Measurements from ENCODE around the gene GLYAT. TPM values are rescaled to one million over a fixed set of nuclear protein-coding genes. Genes with fewer than 3 reads are reported as not detected.

GLYAT gene
- total RNA-seq, 4 donors from 2014 or later = not detected

DNA sequence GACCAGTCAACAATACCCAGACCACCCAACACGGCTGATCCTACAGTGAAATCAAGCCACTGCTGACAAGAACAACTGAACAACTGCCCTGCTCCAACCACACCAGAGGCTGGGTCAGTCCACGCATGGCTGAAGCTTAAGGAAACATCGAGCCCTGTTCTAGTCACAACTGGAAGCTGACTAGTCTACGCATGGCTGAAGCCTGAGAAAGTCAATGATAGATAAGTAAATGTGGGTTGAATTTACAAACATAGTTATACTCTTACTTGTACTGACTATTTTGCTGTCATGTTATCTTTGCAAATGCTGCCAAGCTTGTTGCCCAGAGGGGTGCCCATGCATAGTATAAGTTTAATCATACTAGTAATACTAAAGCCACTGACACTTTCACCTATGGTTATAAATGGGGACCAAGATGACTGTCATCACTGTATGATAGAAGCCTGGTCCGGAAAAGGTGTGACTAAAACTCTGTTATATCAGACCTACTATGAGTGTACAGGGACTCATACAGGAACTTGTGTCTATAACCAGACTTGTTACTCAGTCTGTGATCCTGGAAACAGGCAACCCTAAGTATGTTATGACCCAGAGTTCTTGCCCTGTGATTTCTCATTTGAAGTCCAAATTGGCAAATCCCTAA is 43.4 kb upstream of the GLYAT start:
- H3K9me3 ChIP-seq = no peaks in the 10 kb centered on the region
- in situ Hi-C loops (cut with MboI; ENCODE audit: low pct_ligation_motif_present in 1 of 4, low pct_unique_long_range_greater_than_20kb in 1 of 4, low sequenced_read_pairs in 3 of 4) = no loop called here
- no peak overlapping the region for H3K27ac ChIP-seq
- WGBS, 2 donors (ENCODE audit: low coverage in 1 of 2) = 80 to 89% methylated on average over 1 to 5 of the region's 5 CpGs
- intact Hi-C loops (cut with DNase I; ENCODE audit: low total_unique reads) = no loop called here
- H3K27me3 ChIP-seq = no peaks in the 10 kb centered on the region
- no peaks in the 10 kb centered on the region for H3K4me1 ChIP-seq
- TF ChIP-seq, protein P1, sequence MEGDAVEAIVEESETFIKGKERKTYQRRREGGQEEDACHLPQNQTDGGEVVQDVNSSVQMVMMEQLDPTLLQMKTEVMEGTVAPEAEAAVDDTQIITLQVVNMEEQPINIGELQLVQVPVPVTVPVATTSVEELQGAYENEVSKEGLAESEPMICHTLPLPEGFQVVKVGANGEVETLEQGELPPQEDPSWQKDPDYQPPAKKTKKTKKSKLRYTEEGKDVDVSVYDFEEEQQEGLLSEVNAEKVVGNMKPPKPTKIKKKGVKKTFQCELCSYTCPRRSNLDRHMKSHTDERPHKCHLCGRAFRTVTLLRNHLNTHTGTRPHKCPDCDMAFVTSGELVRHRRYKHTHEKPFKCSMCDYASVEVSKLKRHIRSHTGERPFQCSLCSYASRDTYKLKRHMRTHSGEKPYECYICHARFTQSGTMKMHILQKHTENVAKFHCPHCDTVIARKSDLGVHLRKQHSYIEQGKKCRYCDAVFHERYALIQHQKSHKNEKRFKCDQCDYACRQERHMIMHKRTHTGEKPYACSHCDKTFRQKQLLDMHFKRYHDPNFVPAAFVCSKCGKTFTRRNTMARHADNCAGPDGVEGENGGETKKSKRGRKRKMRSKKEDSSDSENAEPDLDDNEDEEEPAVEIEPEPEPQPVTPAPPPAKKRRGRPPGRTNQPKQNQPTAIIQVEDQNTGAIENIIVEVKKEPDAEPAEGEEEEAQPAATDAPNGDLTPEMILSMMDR (IDR thresholded peaks at IDR 0.05) = no peak
- TF ChIP-seq POLR2A (IDR thresholded peaks at IDR 0.05) (no peak), EP300 (IDR thresholded peaks at IDR 0.05; ENCODE audit: low read depth) (no peak), POLR2AphosphoS5 (IDR thresholded peaks at IDR 0.05) (no peak)
- no peak for DNase-seq
- H3K36me3 ChIP-seq = no peaks in the 10 kb centered on the region
- no peak overlapping the region for H3K4me3 ChIP-seq

DNA sequence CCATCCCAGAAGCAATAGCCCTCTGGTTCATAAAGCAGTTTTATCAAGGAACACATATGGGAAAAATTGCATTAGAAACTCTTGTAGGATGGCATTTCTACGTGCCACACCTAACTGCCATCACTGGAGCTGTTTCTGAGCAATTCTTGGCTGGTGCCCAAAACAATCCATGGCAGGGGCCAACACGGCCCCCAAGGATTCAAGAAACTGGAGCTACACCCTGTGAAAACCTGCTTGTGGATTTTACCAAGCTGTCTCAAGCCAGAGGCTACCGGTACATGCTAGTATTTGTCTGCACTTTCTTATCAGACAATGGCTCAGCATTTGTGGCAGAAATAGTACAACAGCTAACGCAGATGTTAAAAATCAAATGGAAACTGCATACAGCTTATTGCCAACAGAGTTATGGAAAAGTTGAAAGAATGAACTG is 42.4 kb upstream of the GLYAT start:
- Histone ChIP-seq H3K4me3 (no peak overlapping the region), H3K4me1 (no peaks in the 10 kb centered on the region), H3K27ac (no peak overlapping the region), H3K27me3 (no peaks in the 10 kb centered on the region), H3K9me3 (no peaks in the 10 kb centered on the region), H3K36me3 (no peaks in the 10 kb centered on the region)
- WGBS, 2 donors (ENCODE audit: low coverage in 1 of 2) = 50 to 86% methylated on average over 1 to 4 of the region's 4 CpGs
- TF ChIP-seq POLR2A (IDR thresholded peaks at IDR 0.05) = no peak
- TF ChIP-seq, protein P1 (IDR thresholded peaks at IDR 0.05) = no peak
- TF ChIP-seq EP300 (IDR thresholded peaks at IDR 0.05; ENCODE audit: low read depth) = no peak
- no peak for TF ChIP-seq POLR2AphosphoS5 (IDR thresholded peaks at IDR 0.05)
- intact Hi-C loops (cut with DNase I; ENCODE audit: low total_unique reads) (no loop called here), in situ Hi-C loops (cut with MboI; ENCODE audit: low pct_ligation_motif_present in 1 of 4, low pct_unique_long_range_greater_than_20kb in 1 of 4, low sequenced_read_pairs in 3 of 4) (no loop called here)
- DNase-seq = no peak

DNA sequence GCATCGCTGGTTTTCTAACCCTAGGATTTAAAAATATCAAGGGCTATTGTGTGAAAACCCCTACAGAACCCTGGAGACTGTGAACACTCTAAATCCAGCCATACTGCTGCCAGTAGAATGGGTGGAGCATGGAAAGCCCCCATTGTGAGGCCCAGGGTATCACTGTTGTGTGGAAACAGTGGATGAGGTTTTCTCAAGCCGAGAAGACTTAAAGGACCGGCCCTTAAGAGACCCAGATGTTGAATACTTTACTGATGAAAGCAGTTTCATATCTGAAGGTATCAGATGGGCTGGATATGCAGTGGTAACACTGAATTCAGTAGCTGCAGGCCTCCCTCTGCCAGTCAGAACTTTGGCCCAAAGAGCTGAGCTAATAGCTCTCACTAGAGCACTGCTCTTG is 41.6 kb upstream of the GLYAT start:
- WGBS, 2 donors (ENCODE audit: low coverage in 1 of 2) = 92 to 100% methylated on average over 2 to 3 of the region's 3 CpGs
- Histone ChIP-seq H3K27ac (no peak overlapping the region), H3K4me1 (no peaks in the 10 kb centered on the region), H3K4me3 (no peak overlapping the region), H3K36me3 (no peaks in the 10 kb centered on the region), H3K9me3 (no peaks in the 10 kb centered on the region), H3K27me3 (no peaks in the 10 kb centered on the region)
- intact Hi-C loops (cut with DNase I; ENCODE audit: low total_unique reads) (no loop called here), in situ Hi-C loops (cut with MboI; ENCODE audit: low pct_ligation_motif_present in 1 of 4, low pct_unique_long_range_greater_than_20kb in 1 of 4, low sequenced_read_pairs in 3 of 4) (no loop called here)
- TF ChIP-seq POLR2AphosphoS5 (IDR thresholded peaks at IDR 0.05) (no peak), EP300 (IDR thresholded peaks at IDR 0.05; ENCODE audit: low read depth) (no peak), POLR2A (IDR thresholded peaks at IDR 0.05) (no peak)
- TF ChIP-seq, protein P1 (IDR thresholded peaks at IDR 0.05) = no peak
- no peak for DNase-seq

DNA sequence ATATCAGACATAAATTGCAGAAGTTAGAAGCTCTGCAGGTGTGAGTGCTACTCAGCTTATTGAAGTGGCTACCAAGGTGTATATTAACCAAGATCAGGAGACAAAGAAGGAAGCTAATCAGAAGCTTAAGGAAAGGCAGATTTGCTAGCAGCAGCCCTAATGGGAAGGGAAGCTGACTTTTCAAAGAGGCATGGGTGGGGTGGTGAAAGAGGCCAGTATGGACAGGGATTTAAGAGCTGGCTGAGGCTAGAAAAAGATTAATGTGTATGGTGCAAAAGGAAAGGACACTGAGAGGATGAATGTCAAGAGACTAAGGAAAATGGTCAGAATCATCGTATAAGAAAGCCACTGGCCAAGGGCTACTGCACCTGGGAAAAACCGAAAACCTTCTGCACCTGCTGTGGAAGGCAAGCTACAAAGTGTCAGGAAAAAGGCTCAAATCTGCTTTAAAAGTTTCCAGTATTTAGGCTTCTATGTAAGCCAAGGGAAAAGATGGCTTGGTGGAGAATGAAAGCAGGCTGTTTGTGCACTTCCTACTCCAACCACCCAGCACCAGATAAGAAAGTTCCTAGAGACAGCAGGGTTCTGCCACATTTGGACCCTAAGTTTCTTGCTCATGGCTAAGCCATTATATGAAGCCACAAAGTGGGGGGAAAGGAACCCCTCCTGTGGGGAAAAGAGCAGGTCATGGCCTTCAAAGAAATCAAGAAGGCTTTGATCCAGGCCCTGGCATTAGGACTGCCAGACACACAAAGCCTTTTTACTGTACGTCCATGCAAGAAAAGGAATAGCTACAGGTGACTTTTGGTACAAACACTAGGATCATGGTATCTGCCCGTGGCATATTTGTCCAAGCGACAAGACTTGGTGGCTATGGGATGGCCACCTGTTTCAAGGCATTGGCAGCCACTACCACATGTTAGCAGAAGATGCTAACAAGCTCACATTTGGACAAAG is 40.9 kb upstream of the GLYAT start:
- Histone ChIP-seq H3K36me3 (no peaks in the 10 kb centered on the region), H3K4me1 (no peaks in the 10 kb centered on the region), H3K9me3 (no peaks in the 10 kb centered on the region), H3K27ac (no peak overlapping the region), H3K4me3 (no peak overlapping the region), H3K27me3 (no peaks in the 10 kb centered on the region)
- in situ Hi-C loops (cut with MboI; ENCODE audit: low pct_ligation_motif_present in 1 of 4, low pct_unique_long_range_greater_than_20kb in 1 of 4, low sequenced_read_pairs in 3 of 4) = no loop called here
- WGBS, 2 donors (ENCODE audit: low coverage in 1 of 2) = 94% methylated on average over 2 to 5 of the region's 5 CpGs
- intact Hi-C loops (cut with DNase I; ENCODE audit: low total_unique reads) = no loop called here
- TF ChIP-seq, protein P1 (IDR thresholded peaks at IDR 0.05) = no peak
- TF ChIP-seq POLR2A (IDR thresholded peaks at IDR 0.05) (no peak), EP300 (IDR thresholded peaks at IDR 0.05; ENCODE audit: low read depth) (no peak), POLR2AphosphoS5 (IDR thresholded peaks at IDR 0.05) (no peak)
- DNase-seq = no peak
